Hematopoietic multipotent progenitor cell treated with erythropoietin and hydrocortisone succinate and interleukin-3 and kit ligand, for 17 days (in vitro differentiated cells): Measurements from ENCODE around the gene CERCAM.
A peak's percentile ranks its signal among the peaks of the same experiment; 100 is the strongest.
"Not testable (repeated sequence)": the region's sequence is repeated elsewhere in the genome, so short reads cannot be mapped to it uniquely, and the experiment has no call there.

Source experiments
- DNase-seq: peaks from one replicate; pipeline ENCODE4 v3.0.0-alpha.2; 2015; ENCODE audit warnings: low spot score

The CERCAM gene

GRCh38 chr9:128393145-128393775 is 27.4 kb upstream of the CERCAM start:
- no peak for DNase-seq

- no peak for DNase-seq
Observed at GRCh38 chr9:128393970-128394369, 26.7 kb upstream of the CERCAM start.

- DNase-seq: no peak
Observed at GRCh38 chr9:128394379-128395168, 26.1 kb upstream of the CERCAM start.

GRCh38 chr9:128396970-128397613 is 23.6 kb upstream of the CERCAM start:
- DNase-seq: no peak

- DNase-seq: no peak
Observed at GRCh38 chr9:128397831-128398230, 22.8 kb upstream of the CERCAM start.

GRCh38 chr9:128399861-128400260 is 20.8 kb upstream of the CERCAM start:
- no peak for DNase-seq

- no peak for DNase-seq
Observed at GRCh38 chr9:128404560-128404959, 16.1 kb upstream of the CERCAM start.

- no peak for DNase-seq
Observed at GRCh38 chr9:128405077-128405779, 15.4 kb upstream of the CERCAM start.

GRCh38 chr9:128405780-128406171 is 14.9 kb upstream of the CERCAM start:
- DNase-seq: no peak

GRCh38 chr9:128406848-128407391 is 13.7 kb upstream of the CERCAM start:
- no peak for DNase-seq

GRCh38 chr9:128408963-128409431 is 11.7 kb upstream of the CERCAM start:
- DNase-seq: no peak

GRCh38 chr9:128409450-128409849 is 11.2 kb upstream of the CERCAM start:
- DNase-seq: no peak

- DNase-seq: no peak
Observed at GRCh38 chr9:128409978-128410377, 10.7 kb upstream of the CERCAM start.

GRCh38 chr9:128411364-128412119 is 9.1 kb upstream of the CERCAM start:
- DNase-seq: no peak

GRCh38 chr9:128412120-128412790 is 8.4 kb upstream of the CERCAM start:
- peak; percentile 48 for DNase-seq

- not testable (repeated sequence) for DNase-seq
Observed at GRCh38 chr9:128413728-128414127, 6.9 kb upstream of the CERCAM start.

GRCh38 chr9:128414461-128414860 is 6.2 kb upstream of the CERCAM start:
- DNase-seq: no peak

GRCh38 chr9:128415281-128415680 is 5.4 kb upstream of the CERCAM start:
- no peak for DNase-seq

- no peak for DNase-seq
Observed at GRCh38 chr9:128416014-128416413, 4.6 kb upstream of the CERCAM start.

- DNase-seq: no peak
Observed at GRCh38 chr9:128416432-128417019, 4.1 kb upstream of the CERCAM start.
